Hematopoietic multipotent progenitor cell treated with erythropoietin and hydrocortisone succinate and interleukin-3 and kit ligand, for 4 days (in vitro differentiated cells): ENCODE measurements around the gene KRT20.
"Not testable (repeated sequence)": the region's sequence is repeated elsewhere in the genome, so short reads cannot be mapped to it uniquely, and the experiment has no call there.

ENCODE experiments used
- DNase-seq: peaks from one replicate; pipeline ENCODE4 v3.0.0-alpha.2; 2015

Gene KRT20

DNA sequence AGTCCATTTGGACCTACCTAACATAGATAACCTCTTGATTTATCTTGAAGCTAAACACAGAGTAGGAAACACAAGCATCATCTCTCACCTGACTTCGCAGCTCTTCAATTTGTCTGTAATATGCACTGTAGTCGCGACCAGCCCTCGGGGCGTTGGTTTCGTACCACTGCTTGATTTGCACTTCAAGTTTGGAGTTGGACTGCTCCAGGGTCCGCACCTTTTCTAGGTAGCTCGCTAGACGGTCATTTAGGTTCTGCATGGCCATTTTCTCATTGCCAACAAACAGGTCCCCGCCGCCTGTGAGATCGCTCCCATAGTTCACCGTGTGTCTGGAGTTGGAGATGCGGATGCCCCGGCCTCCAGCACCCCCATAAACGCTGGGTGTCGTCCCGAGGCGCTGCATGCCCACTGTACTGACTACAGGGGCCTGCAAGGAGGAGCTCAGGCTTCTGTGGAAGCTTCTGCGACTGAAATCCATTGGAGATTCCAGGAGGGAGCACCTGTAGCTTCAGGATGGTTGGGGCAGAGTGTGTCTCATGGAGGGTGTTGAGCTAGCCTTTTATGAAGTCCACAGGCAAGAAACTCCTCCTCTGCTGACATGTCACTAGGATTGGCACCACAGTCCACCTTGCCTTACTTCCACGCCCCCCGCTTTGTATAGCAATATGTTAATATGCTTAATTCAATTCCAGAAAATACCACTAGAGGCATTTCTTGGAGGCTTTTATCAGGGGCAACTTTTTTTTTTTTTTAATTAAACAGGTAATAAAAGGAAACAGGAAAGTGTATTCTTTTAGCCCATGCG, at the start of gene KRT20:
KRT20 (minus strand) TSS at position 535 of the 805 bp plus-strand sequence; CDS start at position 478, 57 bp downstream.
- DNase-seq, result peak; percentile 33

DNA sequence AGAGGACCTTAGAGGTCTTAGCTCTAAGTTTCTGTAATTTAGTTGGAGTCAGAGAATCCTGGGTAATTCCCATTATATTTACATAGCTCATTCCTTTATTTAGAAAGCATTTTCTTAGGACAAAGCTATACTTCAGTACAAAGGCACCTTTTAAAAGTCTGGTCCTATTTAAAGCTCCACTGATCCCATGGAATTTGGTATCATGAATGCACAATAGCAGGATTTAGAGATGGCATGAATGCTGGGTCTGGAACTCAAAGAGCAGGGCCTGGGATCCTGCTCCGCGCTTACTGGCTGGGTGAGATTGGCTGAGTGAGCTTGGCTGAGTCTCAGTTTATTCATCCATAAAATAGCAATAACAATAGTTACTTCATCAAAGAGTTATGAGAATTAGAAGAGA, 47.6 kb upstream of the KRT20 start:
- DNase-seq, result no peak

- DNase-seq, result peak; percentile 5
Observed at GRCh38 chr17:40931311-40931710, 46.3 kb upstream of the KRT20 start.

DNA sequence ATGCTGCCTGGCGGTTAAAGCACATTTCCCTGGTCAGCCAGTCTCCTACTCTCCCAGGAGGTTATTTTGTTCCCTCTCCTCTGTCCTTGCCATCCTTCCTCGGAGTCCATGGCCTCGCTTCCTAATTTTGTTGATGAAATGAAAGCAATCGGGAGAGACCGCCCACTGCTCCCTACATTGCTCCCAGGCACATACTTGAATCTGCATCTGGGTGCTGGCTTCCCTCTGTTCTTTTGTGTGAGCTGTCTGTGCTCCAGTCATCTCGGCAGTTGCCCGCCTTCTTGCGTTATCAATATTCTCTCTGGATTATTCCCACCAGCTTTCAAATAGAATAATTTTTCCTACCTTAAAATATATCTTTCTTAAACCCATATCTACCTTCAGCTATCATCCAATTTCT, 41.3 kb upstream of the KRT20 start:
- no peak for DNase-seq

DNA sequence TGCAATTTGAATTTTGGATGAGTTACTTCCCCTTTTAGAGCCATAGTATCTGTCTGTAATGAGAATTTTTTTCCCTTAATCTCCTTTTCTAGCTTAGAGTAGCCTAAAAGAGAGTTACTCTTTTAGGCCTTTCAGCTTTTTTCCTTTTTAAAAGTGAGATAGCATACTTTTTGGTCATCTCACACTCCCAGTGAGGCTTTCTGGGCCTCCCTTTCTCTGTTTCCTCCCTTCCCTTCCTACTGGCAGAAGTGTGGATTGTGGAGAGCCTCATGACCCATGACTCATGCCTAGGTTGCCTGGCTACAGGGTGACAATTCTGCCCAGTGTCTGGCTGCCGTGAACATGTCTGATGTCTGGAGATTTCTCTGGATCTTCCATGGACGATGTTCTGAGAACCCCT, 37.2 kb upstream of the KRT20 start:
- DNase-seq, result peak; percentile 13

GRCh38 chr17:40921026-40921425, 36.0 kb upstream of the KRT20 start:
- DNase-seq, result no peak

GRCh38 chr17:40917116-40917515, 32.1 kb upstream of the KRT20 start:
- DNase-seq, result not testable (repeated sequence)

GRCh38 chr17:40916366-40916765, 31.3 kb upstream of the KRT20 start:
- no peak for DNase-seq

DNA sequence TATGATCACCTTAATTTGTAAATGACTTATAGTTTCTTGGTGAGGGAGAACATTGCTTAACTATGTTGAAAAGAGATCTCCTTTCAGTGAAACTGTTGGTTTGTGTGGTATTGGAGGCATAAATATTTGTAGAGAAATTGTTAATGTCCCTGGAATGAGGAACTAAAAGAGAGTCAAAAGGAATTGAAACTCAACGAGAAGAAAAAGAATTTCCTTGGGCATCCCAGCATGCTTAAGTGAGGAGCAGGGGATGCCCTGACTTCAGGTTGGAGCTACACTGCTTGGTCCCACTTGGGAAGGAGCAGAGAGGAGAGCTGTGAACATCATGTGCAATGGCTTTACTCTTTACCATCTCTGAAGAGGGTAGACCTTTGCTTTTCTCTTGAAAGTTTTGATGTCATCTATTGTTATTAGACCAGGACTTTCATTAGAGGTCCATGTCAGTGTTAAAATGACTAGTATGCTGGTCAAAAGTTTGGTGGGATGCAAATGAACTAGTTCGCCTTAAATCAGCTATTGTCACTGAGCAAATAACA, 30.7 kb upstream of the KRT20 start:
- DNase-seq, result no peak

- no peak for DNase-seq
Observed at GRCh38 chr17:40915199-40915661, 30.2 kb upstream of the KRT20 start.

DNA sequence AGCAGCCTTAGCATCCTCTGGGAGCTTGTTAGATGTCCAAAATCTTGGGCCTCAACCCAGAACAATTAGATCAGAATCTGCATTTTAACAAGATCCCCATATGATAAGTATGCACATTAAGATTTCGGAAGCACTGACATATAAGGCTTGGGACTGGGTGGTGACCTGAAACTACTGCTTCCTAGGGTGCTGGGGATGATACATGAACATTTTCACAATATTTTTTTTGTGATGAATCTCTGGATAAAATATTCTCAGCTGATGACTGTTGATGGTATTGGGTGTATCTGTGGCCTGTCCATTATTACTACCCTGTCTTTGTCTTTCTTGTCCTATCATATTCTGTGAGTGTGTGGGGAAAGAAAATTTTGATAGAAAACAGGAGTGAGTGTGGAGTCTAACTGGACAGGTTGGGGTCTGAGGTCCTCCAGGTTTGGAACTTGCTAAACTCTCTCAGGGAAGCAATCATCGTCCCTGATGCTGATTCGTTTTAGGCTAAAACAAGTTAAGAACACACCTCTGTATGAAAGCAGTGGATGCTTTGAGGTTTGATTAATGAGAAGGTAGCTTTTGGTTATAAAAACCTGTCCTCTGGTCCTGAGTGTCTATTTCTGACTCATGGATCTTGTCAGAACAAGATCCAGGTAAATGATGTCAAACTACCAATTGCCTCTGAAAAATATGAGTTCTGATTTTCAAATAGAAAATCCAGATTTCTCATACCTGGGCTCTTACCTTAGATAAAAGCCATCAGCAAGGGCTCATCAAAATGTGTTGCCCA, 29.2 kb upstream of the KRT20 start:
- DNase-seq, result no peak

DNA sequence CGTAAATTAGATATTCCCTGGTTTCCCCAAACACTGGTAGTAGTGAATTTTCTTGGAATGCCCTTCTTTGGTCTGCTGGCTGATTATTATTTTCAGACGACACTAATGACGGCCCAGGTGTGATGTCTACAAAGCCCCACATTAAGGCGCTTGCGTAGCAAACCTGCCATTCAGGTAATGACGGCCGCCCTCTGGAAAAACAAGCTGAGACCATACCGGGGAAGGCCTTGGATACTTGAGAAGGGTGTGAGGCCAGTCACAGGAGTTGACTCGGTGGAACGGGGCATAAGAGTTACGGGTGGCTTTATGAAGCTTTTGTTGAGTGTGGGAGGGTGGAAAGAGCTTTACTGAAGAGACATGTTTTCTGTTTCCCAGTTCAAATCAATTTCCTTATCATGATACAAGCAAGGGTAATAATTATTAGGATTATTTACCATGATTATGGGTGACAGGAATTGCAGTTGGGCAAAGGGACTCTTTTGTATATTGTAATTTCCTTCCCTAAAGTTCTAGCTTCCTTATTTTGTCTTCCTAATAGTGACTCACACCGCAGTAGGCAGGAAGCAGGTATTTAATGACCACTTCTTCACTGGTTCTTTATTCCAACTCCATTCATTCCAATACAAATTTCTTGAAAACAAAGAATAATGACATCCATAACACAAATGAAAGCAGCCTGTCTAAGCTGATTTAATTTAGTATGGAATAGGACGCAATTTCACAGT, 27.6 kb upstream of the KRT20 start:
- no peak for DNase-seq

GRCh38 chr17:40910441-40910841, 25.4 kb upstream of the KRT20 start:
- DNase-seq, result no peak

GRCh38 chr17:40909755-40910154, 24.7 kb upstream of the KRT20 start:
- DNase-seq, result no peak

- DNase-seq, result peak; percentile 88
Observed at GRCh38 chr17:40909351-40909750, 24.3 kb upstream of the KRT20 start.

DNA sequence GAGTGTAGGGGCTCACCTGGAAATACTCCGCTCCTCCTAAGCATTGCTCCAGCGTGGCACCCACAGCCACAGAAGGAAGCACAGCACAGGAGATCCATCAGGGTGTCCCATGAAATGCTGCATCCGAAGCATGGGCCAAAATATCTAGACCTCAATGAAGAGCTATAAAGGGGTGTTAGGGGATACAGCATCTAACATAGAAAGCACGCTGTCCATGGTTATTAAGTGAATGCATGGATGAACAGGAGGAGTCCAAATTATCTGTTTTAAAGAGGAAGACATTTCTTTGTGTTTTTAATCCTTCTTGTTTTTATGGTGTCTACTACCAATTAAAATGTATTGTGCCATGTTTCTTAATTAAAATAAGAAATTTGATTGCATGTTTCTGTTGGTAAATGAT, 21.6 kb upstream of the KRT20 start:
- no peak for DNase-seq

DNA sequence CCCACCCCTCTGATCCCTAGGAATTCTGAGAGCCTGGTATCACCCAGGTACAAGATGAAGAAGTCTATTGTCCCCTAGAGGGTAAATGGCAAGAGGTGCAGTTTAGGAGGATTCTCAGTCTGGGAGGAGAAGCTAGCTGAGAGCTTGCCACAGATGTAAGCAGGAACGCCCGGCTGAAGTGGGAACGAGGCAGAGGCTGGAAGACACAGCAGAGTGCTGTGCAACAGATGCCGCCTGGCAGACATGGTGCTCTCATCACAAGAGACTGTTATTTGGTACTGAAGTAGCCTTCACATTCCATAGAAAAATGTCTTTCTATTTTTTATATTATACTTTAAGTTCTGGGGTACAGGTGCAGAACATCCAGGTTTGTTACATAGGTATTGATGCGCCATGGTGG, 20.3 kb upstream of the KRT20 start:
- no peak for DNase-seq

- DNase-seq, result peak; percentile 16
Observed at GRCh38 chr17:40903129-40903847, 18.2 kb upstream of the KRT20 start.

GRCh38 chr17:40902498-40902897, 17.5 kb upstream of the KRT20 start:
- no peak for DNase-seq

GRCh38 chr17:40901981-40902474, 17.0 kb upstream of the KRT20 start:
- no peak for DNase-seq

GRCh38 chr17:40900809-40901356, 15.8 kb upstream of the KRT20 start:
- no peak for DNase-seq

DNA sequence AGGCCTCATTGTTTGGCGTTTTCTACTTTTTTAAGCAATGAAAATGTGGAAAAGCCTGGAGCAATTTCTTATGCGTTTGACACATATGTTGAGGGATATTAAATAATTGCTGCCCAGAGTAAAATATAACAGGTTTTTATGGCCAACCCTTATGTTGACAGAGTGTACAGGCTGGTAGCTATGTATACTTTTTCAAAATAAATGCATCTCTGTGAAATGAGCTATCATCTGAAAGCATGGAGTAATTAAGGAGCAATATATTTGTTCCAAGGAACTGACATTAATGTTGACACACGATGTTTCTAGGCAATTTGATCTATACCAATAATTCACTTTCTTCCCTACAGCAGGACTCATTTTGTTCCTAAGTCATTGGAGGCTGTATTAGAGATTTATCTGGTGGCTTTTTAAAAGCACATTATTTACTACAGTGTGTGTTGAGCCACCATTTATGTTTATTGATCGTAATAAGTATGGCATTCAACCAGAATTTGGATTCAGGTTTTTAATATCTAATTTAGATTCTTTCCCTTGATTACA, 11.9 kb upstream of the KRT20 start:
- no peak for DNase-seq
